B cell (primary cell): ENCODE measurements around the gene LRP2. TPM values are rescaled to one million over a fixed set of nuclear protein-coding genes. Genes with fewer than 3 reads are reported as not detected.

ENCODE experiments used
- ATAC-seq: fragments of 200-7000 bp; cut with Tn5 transposase; one replicate; pipeline ENCODE4 v1.10.0; 2021; ENCODE audit warnings: low read depth, mild to moderate bottlenecking, moderate number of reproducible peaks, moderate library complexity
- CTCF ChIA-PET: fragments of 350-600 bp; sonication (Branson Sonifier 250); formaldehyde crosslinking; loops from one replicate; lab custom pipeline; 2021; ENCODE audit warnings: antibody characterized with exemption, inconsistent platforms; lab: Charles Lee
- POLR2A ChIA-PET: fragments of 350-600 bp; sonication (Branson Sonifier 250); formaldehyde crosslinking; loops from one replicate; lab custom pipeline; 2021; ENCODE audit warnings: antibody characterized with exemption; lab: Charles Lee
- DNase-seq: peaks from one replicate; pipeline ENCODE4 v3.0.0; 2013
- H2AFZ ChIP-seq: 2 replicates; pipeline ENCODE4 v1.6.1; 2012; ENCODE audit warnings: mild to moderate bottlenecking, low read depth, low read length; ENCODE audit not compliant: insufficient read depth, poor library complexity, severe bottlenecking
- H3K27ac ChIP-seq, 2 donors: 1 replicate in 1 of 2; 2 replicates in 1 of 2; pipeline ENCODE4 v1.5.1; 2012 to 2013; ENCODE audit warnings: low read length in 2 of 2, mild to moderate bottlenecking in 2 of 2, moderate library complexity in 1 of 2
- H3K27me3 ChIP-seq, 4 experiments: fragments of 200-600 bp in 1 of 4; sonication (generic) in 1 of 4; replicated peaks in 1 of 4; 1 replicate in 2 of 4; 2 replicates in 2 of 4; pipeline versions ENCODE4 v1.6.1 to v1.7.0; 2013 to 2016; ENCODE audit warnings: low read length in 3 of 4, mild to moderate bottlenecking in 2 of 4, mixed read lengths in 1 of 4, moderate library complexity in 1 of 4; ENCODE audit not compliant: insufficient read depth in 4 of 4, control insufficient read depth in 3 of 4; ENCODE audit errors: control extremely low read depth in 1 of 4
- H3K36me3 ChIP-seq, 2 experiments: replicated peaks in 1 of 2; 1 replicate in 1 of 2; 2 replicates in 1 of 2; pipeline versions ENCODE4 v1.6.1 to v1.7.1; 2013; ENCODE audit warnings: low read length in 1 of 2; ENCODE audit not compliant: insufficient read depth in 2 of 2, control insufficient read depth in 1 of 2; ENCODE audit errors: control extremely low read depth in 1 of 2, extremely low read depth in 1 of 2
- H3K4me1 ChIP-seq, 2 donors: fragments of 200-600 bp in 1 of 2; sonication (generic) in 1 of 2; 1 replicate in 1 of 2; 2 replicates in 1 of 2; pipeline versions ENCODE4 v1.5.1 to v1.6.1; 2013 to 2017; ENCODE audit warnings: low read length in 2 of 2; ENCODE audit not compliant: control insufficient read depth in 2 of 2, insufficient read depth in 2 of 2
- H3K4me2 ChIP-seq: replicated peaks from 2 replicates; pipeline ENCODE3; 2012; ENCODE audit warnings: mild to moderate bottlenecking, low read depth, low read length; ENCODE audit not compliant: poor library complexity, severe bottlenecking
- H3K4me3 ChIP-seq, 5 experiments: fragments of 200-600 bp in 1 of 5; sonication (generic) in 1 of 5; 1 replicate in 3 of 5; 2 replicates in 2 of 5; pipeline versions ENCODE4 v1.5.1 to v1.7.0; 2011 to 2016; ENCODE audit warnings: low read length in 4 of 5, mild to moderate bottlenecking in 4 of 5, low read depth in 2 of 5, control low read depth in 1 of 5, moderate library complexity in 1 of 5; ENCODE audit not compliant: insufficient read depth in 1 of 5; ENCODE audit errors: control extremely low read depth in 1 of 5, extremely low read depth in 1 of 5
- H3K79me2 ChIP-seq: fragments of 200-600 bp; sonication (generic); one replicate; pipeline ENCODE4 v1.6.0; 2016; ENCODE audit warnings: low read length; ENCODE audit not compliant: control insufficient read depth, insufficient read depth
- H3K9ac ChIP-seq: fragments of 200-600 bp; sonication (generic); 2 replicates; pipeline ENCODE4 v1.6.1; 2017; ENCODE audit warnings: mild to moderate bottlenecking, low read length, moderate library complexity
- H3K9me3 ChIP-seq, 3 donors: one replicate each; pipeline versions ENCODE4 v1.6.1 to v1.7.1; 2013; ENCODE audit warnings: low read length in 2 of 3; ENCODE audit not compliant: control insufficient read depth in 2 of 3, insufficient read depth in 1 of 3; ENCODE audit errors: control extremely low read depth in 1 of 3
- H4K20me1 ChIP-seq: 2 replicates; pipeline ENCODE4 v1.6.0; 2012; ENCODE audit warnings: mild to moderate bottlenecking, low read length; ENCODE audit not compliant: insufficient read depth, control insufficient read depth, poor library complexity, severe bottlenecking
- H3K27ac Mint-ChIP-seq: one replicate; pipeline ENCODE4 v1.8.0; 2021; ENCODE audit warnings: mixed read lengths
- H3K27me3 Mint-ChIP-seq: one replicate; pipeline ENCODE4 v1.8.0; 2021; ENCODE audit warnings: mixed read lengths
- H3K4me1 Mint-ChIP-seq: one replicate; pipeline ENCODE4 v1.8.0; 2021; ENCODE audit warnings: mixed read lengths
- H3K4me3 Mint-ChIP-seq: one replicate; pipeline ENCODE4 v1.8.0; 2021; ENCODE audit warnings: mixed read lengths
- H3K9me3 Mint-ChIP-seq: one replicate; pipeline ENCODE4 v1.8.0; 2022; ENCODE audit warnings: mixed read lengths; ENCODE audit not compliant: insufficient read depth
- EZH2 ChIP-seq: IDR thresholded peaks from 2 replicates; pipeline ENCODE4 v1.6.1; 2012; ENCODE audit warnings: borderline replicate concordance, low read depth, mild to moderate bottlenecking, moderate library complexity, low read length; ENCODE audit not compliant: insufficient read depth, poor library complexity, severe bottlenecking
- WGBS: methylation state at CpG from one replicate; pipeline ENCODE4 v1.1.5; 2013; ENCODE audit warnings: missing lambda C conversion rate; ENCODE audit not compliant: insufficient coverage; 5-methylcytosine and 5-hydroxymethylcytosine counted together
- intact Hi-C: fragments of 100-400 bp; cut with micrococcal nuclease; formaldehyde crosslinking; loops from one replicate; pipeline ENCODE4 v1.10.0; 2022
- polyA plus RNA-seq: library from polyadenylated mRNA; depleted of rRNA; stranded (reverse); fragments of >200 nt; gene quantifications from 2 replicates; pipeline ENCODE4 v1.2.3, GENCODE V29; 2012
- total RNA-seq, 2 donors: library from RNA; stranded (reverse); fragments of 120-200 nt in 1 of 2; gene quantifications; 1 replicate in 1 of 2; 2 replicates in 1 of 2; pipeline versions ENCODE4 v1.2.3 to v1.2.4, GENCODE V29; 2013 to 2022
- TF ChIP-seq, protein P1 (sequence below): fragments of 200-600 bp; IDR thresholded peaks from one replicate; pipeline ENCODE4 v1.8.0; 2022; ENCODE audit warnings: antibody characterized with exemption, mild to moderate bottlenecking

LRP2 gene
- total and polyA plus RNA-seq, 2 donors (not counting 1 experiment from before 2014, with no cell fraction given), result not detected

DNA sequence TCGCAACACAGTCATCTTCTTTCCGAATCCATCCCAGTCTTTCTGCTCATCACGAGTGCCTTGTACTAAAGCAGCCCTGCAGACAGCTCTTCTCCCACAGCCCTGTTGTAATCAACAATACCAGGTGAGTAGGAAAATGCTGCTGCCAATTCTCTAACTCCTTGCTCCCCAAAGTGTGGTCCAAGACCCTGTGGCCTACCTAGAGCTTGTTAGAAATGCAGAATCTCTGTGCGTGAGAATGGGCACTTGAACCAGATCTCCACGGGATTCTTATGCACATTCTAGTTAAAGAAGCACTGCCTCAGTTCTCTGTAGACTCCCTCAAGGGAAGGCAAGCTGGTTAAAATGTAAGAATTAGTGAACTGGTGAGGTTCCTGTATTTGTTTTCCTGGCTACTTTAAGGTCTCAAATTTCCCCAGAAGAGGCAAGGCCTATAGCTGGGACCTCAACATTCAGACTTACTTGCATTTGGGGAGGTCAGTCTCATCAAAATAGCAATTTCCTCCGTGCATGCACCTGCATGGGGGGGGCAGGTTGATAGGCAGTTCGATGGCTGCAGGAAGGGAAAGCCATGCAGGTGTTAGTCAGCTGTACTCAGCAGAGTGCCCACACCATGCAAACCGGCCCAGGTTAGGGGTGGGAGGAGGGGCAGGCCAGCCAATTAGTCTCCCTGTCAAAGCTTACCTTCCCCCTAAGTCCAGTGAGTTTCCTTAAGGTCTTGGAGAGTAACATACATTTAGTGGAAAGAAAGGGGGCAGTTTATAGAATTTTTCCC lies 222.2 kb downstream of the LRP2 start:
- ATAC-seq (no peak), DNase-seq (no peak)
- no peak overlapping the region for H2AFZ ChIP-seq
- H3K27me3 ChIP-seq, result no peaks in the 10 kb centered on the region
- 80% methylated on average over 1 of the region's 8 CpGs for WGBS
- no peak overlapping the region for H3K4me3 Mint-ChIP-seq
- H3K27me3 Mint-ChIP-seq, result no peaks in the 10 kb centered on the region
- no peaks in the 10 kb centered on the region for H3K79me2 ChIP-seq
- no peak overlapping the region for H3K9ac ChIP-seq
- POLR2A ChIA-PET, result no interaction called here
- H3K27ac Mint-ChIP-seq, result no peak overlapping the region
- H4K20me1 ChIP-seq, result no peaks in the 10 kb centered on the region
- no peaks in the 10 kb centered on the region for H3K4me1 Mint-ChIP-seq
- no peaks in the 10 kb centered on the region for H3K9me3 ChIP-seq
- no peak overlapping the region for H3K4me3 ChIP-seq
- no peak overlapping the region for H3K4me2 ChIP-seq
- H3K4me1 ChIP-seq, result no peaks in the 10 kb centered on the region
- TF ChIP-seq, protein P1, sequence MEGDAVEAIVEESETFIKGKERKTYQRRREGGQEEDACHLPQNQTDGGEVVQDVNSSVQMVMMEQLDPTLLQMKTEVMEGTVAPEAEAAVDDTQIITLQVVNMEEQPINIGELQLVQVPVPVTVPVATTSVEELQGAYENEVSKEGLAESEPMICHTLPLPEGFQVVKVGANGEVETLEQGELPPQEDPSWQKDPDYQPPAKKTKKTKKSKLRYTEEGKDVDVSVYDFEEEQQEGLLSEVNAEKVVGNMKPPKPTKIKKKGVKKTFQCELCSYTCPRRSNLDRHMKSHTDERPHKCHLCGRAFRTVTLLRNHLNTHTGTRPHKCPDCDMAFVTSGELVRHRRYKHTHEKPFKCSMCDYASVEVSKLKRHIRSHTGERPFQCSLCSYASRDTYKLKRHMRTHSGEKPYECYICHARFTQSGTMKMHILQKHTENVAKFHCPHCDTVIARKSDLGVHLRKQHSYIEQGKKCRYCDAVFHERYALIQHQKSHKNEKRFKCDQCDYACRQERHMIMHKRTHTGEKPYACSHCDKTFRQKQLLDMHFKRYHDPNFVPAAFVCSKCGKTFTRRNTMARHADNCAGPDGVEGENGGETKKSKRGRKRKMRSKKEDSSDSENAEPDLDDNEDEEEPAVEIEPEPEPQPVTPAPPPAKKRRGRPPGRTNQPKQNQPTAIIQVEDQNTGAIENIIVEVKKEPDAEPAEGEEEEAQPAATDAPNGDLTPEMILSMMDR, result no peak
- no peak for TF ChIP-seq EZH2
- intact Hi-C loops, result loop anchor here (2.0 kb wide), 2 partner anchors 31 to 179 kb away; no protein-coding TSS in a partner anchor
- H3K36me3 ChIP-seq, result no peaks in the 10 kb centered on the region
- no peak overlapping the region for H3K27ac ChIP-seq
- CTCF ChIA-PET, result interaction anchor here (1.1 to 3.9 kb wide), 9 partner anchors 8 to 178 kb away, joined by 3 to 26 read pairs (median 7); no protein-coding TSS in a partner anchor
- H3K9me3 Mint-ChIP-seq, result no peaks in the 10 kb centered on the region

DNA sequence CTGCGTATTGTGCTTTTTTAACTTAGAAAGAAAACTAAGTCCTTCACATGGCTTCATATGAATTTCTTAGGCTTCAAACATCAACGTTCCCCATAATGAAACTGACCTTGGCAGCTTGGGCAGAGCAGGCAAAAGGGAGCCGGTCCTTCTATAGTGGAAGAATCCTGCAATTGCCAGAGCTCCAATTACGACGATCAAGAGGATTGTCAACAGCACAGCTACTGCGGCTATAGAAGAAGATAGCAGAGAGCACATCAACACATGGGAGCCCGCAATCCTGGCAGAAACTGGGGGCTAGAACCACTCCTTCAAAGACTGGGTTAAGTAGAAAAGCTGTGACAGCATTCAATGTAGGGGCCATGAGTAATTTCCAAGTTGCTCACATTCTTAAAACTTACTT lies 223.2 kb downstream of the LRP2 start:
- Mint-ChIP-seq H3K4me3 (no peak overlapping the region), H3K9me3 (no peaks in the 10 kb centered on the region), H3K4me1 (no peaks in the 10 kb centered on the region), H3K27ac (no peak overlapping the region), H3K27me3 (no peaks in the 10 kb centered on the region)
- 97% methylated on average over 6 of the region's 7 CpGs for WGBS
- no peak overlapping the region for H3K27ac ChIP-seq
- no peaks in the 10 kb centered on the region for H3K27me3 ChIP-seq
- H4K20me1 ChIP-seq, result no peaks in the 10 kb centered on the region
- no peak overlapping the region for H3K9ac ChIP-seq
- ChIA-PET POLR2A (no interaction called here), CTCF (interaction anchor here (1.1 to 3.9 kb wide), 7 partner anchors 9 to 176 kb away, joined by 3 to 22 read pairs (median 7); no protein-coding TSS in a partner anchor)
- H3K4me2 ChIP-seq, result no peak overlapping the region
- DNase-seq (no peak), ATAC-seq (no peak)
- no peaks in the 10 kb centered on the region for H3K9me3 ChIP-seq
- H3K36me3 ChIP-seq, result no peaks in the 10 kb centered on the region
- H3K4me1 ChIP-seq, result no peaks in the 10 kb centered on the region
- H2AFZ ChIP-seq, result no peak overlapping the region
- H3K79me2 ChIP-seq, result no peaks in the 10 kb centered on the region
- TF ChIP-seq, protein P1, result no peak
- TF ChIP-seq EZH2, result no peak
- H3K4me3 ChIP-seq, result no peak overlapping the region
- intact Hi-C loops, result no loop called here
